Measurements from ENCODE around the gene ICAM1.
A peak's percentile ranks its signal among the peaks of the same experiment; 100 is the strongest.

GRCh38 chr19:10332965-10333757 lies 62.2 kb downstream of the ICAM1 start, which contains the start of gene RAVER1:
- TF ChIP-seq EP300 (IDR thresholded peaks at IDR 0.05): peak; percentile 27
- no peak for TF ChIP-seq POLR2A (IDR thresholded peaks at IDR 0.05)
- TF ChIP-seq, protein P1, sequence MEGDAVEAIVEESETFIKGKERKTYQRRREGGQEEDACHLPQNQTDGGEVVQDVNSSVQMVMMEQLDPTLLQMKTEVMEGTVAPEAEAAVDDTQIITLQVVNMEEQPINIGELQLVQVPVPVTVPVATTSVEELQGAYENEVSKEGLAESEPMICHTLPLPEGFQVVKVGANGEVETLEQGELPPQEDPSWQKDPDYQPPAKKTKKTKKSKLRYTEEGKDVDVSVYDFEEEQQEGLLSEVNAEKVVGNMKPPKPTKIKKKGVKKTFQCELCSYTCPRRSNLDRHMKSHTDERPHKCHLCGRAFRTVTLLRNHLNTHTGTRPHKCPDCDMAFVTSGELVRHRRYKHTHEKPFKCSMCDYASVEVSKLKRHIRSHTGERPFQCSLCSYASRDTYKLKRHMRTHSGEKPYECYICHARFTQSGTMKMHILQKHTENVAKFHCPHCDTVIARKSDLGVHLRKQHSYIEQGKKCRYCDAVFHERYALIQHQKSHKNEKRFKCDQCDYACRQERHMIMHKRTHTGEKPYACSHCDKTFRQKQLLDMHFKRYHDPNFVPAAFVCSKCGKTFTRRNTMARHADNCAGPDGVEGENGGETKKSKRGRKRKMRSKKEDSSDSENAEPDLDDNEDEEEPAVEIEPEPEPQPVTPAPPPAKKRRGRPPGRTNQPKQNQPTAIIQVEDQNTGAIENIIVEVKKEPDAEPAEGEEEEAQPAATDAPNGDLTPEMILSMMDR (IDR thresholded peaks at IDR 0.05): no peak
- peak; percentile 37 to 84 (median 78) for TF ChIP-seq POLR2AphosphoS5 (IDR thresholded peaks at IDR 0.05)
